Breast epithelium (tissue), 3 donors: ENCODE measurements around the gene IKZF3.

ENCODE experiments used
- POLR2A ChIP-seq: fragments of 450-650 bp; IDR thresholded peaks from one replicate; pipeline ENCODE4 v1.6.1; 2016; ENCODE audit warnings: antibody characterized with exemption, mild to moderate bottlenecking, moderate library complexity
- TF ChIP-seq, protein P1 (sequence below), 3 donors: fragments of 450-650 bp; IDR thresholded peaks; one replicate each; pipeline ENCODE4 v1.5.1; 2016 to 2017; ENCODE audit warnings: antibody characterized with exemption in 3 of 3, mild to moderate bottlenecking in 3 of 3, moderate library complexity in 3 of 3

DNA sequence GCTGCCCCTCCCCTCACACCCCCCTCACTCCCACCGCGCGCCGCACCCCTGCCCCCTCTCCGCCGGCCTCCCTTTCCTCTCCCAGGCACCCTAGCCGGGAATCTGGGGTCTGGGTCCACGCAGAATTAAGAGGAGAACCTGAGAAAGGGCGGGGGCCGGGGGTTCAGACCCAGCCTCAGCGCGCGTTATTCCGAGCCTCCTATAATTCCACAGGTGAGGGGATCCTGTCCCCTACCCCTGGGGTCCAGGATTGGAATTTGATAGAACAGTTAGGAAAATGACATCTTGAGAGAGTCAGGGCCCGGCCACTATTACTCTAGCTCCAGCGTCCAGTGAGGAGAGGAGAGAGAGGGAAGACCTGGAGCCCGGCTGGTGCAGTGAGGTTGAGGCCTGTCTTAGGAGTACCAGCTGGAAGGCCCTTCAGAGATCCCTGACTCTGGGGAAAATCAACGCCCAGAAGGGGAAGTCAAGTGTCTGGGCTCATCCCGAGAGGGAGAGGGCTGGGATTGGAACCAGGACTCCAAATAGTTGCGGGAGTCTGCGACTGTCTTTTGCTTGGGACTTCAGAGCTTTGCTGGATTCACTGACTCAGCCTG, 109.1 kb downstream of the IKZF3 start:
- TF ChIP-seq, protein P1, sequence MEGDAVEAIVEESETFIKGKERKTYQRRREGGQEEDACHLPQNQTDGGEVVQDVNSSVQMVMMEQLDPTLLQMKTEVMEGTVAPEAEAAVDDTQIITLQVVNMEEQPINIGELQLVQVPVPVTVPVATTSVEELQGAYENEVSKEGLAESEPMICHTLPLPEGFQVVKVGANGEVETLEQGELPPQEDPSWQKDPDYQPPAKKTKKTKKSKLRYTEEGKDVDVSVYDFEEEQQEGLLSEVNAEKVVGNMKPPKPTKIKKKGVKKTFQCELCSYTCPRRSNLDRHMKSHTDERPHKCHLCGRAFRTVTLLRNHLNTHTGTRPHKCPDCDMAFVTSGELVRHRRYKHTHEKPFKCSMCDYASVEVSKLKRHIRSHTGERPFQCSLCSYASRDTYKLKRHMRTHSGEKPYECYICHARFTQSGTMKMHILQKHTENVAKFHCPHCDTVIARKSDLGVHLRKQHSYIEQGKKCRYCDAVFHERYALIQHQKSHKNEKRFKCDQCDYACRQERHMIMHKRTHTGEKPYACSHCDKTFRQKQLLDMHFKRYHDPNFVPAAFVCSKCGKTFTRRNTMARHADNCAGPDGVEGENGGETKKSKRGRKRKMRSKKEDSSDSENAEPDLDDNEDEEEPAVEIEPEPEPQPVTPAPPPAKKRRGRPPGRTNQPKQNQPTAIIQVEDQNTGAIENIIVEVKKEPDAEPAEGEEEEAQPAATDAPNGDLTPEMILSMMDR (IDR thresholded peaks at IDR 0.05), result no peak
- TF ChIP-seq POLR2A, result no peak
